Stimulated activated CD8-positive, alpha-beta memory T cell treated with anti-CD3 and anti-CD28 coated beads, Interleukin-4, amount 100 ng/mL, for 1 hour (primary cell): ENCODE results near the gene CAV3.

Experiments used
- DNase-seq, 2 donors: peaks; one replicate each; pipeline ENCODE4 v3.0.0-alpha.2; 2020; ENCODE audit warnings: low read depth in 2 of 2, low spot score in 1 of 2

Gene CAV3

DNA sequence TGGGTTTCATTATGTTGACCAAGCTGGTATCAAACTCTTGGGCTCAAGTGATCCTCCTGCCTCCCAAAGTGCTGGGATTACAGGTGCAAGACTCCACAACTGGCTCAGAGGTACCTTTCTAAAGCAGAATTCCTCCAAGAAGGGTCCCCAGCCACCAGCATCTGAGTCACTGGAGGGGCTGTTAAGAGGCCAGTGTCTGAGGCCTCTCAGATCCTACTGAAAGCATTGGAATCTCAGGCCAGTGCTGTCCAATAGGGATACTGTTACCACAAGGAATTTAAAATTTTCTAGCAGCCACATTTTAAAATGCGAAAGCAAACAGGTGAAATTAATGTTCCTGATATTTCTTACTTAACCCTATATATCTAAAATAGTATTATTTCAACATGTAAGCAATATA lies 1.3 kb downstream of the CAV3 start:
- no peak for DNase-seq

GRCh38 chr3:8736436-8736835 lies 2.8 kb downstream of the CAV3 start:
- no peak for DNase-seq

- DNase-seq, result no peak
Measured at GRCh38 chr3:8737301-8737700, 3.7 kb downstream of the CAV3 start.

GRCh38 chr3:8737823-8738222 lies 4.2 kb downstream of the CAV3 start:
- DNase-seq, result no peak

GRCh38 chr3:8738639-8739038 lies 5.0 kb downstream of the CAV3 start:
- DNase-seq, result no peak

DNA sequence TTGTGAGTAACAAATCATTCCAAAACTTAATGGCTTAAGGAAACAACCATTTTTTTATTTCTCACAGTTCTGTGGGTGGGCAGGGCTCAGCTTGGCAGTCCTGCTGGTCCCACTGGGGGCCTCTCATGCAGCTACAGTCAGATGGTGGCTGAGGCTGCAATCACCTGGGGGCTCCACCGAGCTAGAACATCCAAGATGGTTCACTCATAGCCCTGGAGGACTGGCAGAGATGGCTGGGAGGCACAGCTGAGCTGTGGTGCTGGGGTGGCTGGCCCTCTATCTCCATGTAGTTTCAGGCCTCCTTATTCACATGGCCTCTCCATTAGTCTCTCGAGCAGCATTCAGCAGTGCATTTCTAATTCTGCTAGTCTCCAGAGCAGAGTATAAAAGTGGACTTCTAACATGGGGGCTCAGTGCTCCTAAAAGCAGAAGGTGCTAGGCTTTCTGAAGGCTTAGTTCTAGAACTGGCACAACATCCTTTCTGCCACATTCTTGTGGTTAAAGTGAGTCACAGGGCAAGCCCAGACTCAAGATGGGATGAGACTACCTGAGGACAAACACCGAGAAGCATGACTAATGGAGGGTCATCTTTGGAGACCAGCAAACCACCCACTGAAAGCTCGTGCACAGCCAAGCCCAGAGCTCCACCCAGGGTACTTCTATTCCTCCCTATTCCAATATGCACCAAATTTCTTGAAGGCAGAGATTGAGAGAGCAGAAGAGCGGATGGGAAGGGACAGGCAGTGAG lies 6.3 kb downstream of the CAV3 start:
- DNase-seq, result no peak

DNA sequence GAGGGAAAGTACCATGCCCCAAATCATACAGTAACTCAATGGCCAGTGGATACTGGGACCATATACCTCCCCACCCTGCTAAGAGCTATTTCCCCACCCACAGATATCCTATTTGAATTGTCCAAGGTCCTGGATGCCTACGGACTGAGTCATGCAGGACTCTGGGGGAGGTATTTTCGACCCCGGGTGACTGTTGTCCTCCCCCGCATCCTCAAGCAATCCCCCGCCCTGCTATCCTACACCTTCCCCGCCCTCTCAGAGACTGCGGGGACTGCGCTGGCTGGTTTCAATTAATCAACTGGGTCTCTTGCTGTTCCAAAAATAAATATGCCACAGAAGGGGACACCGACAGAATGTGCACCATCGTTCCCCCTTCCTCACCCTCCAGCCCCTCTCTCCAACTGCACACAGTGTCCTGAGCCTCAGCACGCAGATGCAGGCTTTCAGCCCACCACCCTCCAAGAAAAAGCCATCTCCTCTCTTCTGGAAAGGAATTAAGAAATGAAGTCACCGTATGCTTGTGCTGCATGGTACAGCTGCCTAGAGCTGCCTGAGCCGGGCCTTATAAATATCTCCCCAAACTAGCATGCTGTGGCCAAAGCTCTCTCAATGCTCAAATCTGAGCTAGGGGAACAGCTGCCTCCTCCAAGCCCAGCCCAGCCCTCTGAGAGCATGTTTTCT lies 8.1 kb downstream of the CAV3 start:
- DNase-seq, result no peak

GRCh38 chr3:8743021-8743601 lies 9.5 kb downstream of the CAV3 start:
- no peak for DNase-seq

DNA sequence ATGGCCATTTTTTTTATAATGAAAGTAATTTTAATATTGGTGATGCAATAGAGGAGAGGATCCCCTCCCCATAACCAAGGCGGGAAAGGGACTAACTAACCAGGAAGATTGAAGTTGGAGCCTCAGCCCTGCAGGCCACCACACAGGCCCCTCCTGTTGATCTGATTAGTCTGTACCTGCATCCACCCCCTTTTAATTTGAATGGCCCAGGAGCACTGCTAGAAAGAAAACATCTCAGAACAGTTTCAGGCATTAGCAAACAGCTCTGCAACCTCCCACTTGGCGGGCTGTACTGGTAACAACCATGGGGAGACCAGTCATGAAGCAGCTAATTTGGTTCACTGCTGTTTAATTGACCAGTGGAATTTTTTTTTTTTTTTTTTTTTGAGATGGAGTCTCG lies 10.3 kb downstream of the CAV3 start:
- DNase-seq, result no peak

- DNase-seq, result no peak
Measured at GRCh38 chr3:8745619-8746370, 12.2 kb downstream of the CAV3 start.

GRCh38 chr3:8746780-8747345 lies 13.3 kb downstream of the CAV3 start:
- no peak for DNase-seq

DNA sequence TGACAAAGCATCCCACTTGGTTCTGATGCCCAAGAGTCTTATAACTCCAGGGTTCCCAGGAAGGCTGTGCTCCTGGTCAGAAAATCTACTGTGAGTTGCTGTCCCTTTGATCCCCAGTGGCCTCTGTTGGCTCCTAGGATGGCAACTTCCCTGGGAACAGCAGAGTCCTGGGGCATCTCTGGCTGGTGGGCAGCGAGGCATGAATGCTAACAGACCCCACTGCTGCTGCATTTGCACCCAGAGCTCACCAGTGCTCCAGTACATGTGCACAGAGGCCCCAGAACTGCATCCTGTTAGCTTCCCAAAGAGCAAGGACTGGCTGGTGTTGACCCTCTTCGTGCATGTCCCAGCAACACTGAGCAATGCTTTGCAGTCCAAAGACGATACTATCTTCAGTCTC lies 15.7 kb downstream of the CAV3 start:
- DNase-seq, result no peak

- no peak for DNase-seq
Measured at GRCh38 chr3:8752832-8753231, 19.2 kb downstream of the CAV3 start.

GRCh38 chr3:8755097-8755496 lies 21.5 kb downstream of the CAV3 start:
- no peak for DNase-seq

DNA sequence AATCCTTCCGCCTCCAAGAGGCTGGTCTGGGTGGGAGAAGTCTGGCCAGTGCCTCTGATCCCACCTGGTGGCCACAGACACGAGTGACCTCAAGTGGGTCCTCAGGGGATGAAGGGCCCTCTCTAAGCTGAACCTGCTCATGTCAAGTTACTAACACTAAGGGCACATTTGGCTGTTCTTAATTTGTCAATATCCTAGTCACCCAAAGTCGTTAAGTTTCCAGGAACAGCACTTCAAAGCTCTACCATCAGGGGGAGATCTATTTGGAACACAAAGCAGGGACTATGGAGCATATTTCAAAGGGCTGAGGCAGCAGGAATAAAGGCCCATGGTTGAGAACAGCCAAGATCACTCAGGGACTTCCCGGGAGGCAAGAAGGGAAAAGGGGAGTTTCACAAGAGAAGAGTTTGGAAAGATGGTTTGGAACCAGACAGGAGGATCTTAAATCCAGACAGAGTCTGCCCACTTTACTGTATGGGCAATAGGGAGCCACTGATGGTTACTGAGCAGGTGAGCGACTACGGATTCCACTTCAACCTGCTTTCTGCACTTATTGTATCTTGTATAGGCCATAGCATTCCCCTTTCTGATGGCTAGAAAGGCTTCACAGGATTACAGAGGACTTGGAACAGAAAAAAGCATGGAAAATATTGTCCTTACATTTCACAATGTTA lies 22.1 kb downstream of the CAV3 start:
- DNase-seq, result no peak

DNA sequence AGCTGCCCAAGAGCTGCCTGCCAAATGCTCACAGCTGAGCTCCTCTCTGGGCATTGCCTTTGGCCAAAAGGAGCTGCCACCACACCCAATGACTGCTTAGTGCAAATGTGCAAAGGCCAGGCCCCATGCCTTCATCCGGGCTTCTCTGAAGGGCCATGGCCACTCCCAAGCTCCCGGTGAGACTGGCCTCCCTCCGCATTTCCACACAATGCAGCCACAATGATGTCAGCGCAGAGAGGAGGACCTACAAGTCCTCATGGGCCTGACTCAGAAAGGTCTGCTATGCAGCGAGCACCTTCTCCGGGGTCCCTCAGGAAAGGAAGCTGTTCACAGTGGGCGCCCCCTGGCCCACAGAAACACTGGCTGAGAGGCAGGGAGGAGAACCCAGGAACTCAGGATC lies 23.1 kb downstream of the CAV3 start:
- no peak for DNase-seq

GRCh38 chr3:8757551-8758518 lies 24.2 kb downstream of the CAV3 start:
- DNase-seq, result no peak

DNA sequence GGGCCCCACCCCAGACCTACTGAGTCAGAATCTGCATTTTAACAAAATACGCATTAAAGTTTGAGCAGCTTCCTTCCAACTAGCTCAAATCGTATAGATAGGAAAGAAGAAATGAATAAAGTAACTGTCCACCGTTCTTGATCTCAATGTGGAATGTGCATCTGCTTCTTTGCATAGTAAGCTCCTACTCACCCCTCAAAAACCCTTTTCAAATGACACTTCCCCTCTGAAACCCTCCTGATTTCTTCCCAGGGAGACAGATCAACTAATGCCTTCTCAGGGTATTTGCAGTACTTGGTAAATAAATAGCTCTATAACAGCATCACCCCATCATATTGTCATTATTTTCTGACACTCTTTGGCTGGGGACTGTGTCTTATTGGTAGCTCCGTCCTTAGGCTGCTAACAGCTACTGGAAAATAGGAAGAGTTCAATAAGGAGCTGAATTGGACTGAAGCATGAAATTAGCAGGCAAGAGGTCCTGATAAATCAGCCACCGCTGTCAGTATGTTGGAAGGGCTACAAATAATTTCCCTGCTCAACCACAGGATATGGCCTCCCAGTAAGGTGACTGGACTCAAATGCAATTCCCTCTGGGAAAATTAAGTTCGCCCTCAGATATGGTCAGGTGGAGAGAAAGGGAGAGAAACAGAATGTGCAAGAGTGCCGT lies 25.6 kb downstream of the CAV3 start:
- no peak for DNase-seq

DNA sequence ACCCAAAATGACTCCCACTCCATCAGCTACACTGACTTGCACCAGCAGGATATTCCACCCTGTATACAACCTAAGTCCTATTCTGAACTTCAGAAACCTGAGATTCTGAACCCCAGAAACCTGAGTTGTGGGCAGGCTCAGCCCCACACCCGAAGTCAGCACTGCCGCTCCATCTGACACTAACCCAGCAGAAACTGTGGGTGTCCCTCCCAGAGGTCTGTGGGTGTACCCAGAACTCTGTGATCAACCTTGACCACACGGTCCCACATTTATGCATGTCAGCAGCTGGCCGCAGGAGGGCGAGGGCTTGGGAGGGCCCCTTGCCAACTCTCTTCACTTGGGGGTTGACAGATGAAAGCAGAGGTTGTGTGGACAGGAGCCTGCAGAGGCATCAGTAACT lies 26.5 kb downstream of the CAV3 start:
- DNase-seq, result no peak
